SKM-1 treated with dmso at 0.1 percent for 144 hours (cell line): ENCODE data around the gene CELF4.

ENCODE experiments used
- DNase-seq: peaks from one replicate; lab custom pipeline; 2025; ENCODE audit not compliant: unreplicated experiment; lab: John Stamatoyannopoulos, UW

Gene CELF4

DNA sequence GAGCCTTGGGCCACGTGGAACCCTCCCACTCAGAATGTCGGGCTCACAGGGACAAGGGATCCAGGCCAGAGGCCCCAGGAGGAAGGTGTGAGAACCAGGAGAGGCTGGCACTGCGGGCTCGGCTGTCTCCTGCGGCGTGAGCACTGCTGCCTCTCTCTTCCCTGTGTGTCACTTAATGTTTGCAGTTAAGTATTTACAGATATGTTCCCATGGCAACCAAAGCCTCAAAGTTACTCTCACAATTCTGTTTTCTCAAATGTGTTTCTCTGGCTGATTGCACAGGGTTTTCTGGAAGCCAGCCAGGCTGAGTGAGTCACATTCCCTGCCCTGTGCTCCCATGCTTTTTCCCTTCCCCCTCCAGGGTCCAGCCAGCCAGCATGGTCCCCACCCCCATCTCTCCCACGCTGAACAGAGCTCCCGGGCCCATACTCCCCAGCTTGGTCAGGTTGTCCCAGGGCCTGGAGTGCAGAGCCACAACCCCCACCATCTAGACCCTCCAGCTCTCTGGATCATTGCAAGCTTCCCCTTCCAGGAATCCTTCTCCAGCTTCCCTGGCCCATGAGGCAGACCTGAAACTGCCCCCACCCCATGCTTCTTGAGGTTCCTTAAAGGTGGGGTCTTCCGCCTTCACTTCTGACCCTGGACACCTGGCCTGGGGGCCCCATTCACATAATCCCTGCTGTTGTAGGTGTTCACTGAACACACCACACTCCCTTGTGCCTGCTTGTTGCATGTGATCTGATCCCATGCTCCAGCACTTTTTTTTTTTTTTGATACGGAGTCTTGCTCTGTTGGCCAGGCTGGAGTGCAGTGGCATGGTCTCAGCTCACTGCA is 265.9 kb downstream of the CELF4 start:
- peak; percentile 43 for DNase-seq

- no peak for DNase-seq
Observed at GRCh38 chr18:37298816-37299215, 266.8 kb downstream of the CELF4 start.

GRCh38 chr18:37297106-37297505 is 268.5 kb downstream of the CELF4 start:
- no peak for DNase-seq

DNA sequence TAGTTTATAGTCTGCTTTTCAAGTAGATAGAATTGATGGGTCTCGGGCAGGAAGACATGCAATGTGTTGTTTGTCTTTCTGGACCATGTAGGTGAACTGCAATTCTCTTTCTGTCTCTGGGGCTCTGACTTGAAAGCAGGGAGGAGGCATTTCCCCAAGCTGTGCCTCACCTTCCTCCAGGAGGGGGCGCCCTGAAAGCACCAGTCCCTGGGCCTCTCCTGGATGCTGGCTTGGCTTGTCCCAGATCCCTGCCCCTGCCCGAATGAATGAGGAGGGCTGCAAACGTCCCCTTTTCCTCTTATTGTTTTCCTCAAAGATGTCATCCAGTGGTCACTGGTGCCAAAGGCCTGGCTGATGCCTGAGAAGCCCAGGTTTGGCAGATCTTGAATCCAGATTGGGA is 270.6 kb downstream of the CELF4 start:
- no peak for DNase-seq

DNA sequence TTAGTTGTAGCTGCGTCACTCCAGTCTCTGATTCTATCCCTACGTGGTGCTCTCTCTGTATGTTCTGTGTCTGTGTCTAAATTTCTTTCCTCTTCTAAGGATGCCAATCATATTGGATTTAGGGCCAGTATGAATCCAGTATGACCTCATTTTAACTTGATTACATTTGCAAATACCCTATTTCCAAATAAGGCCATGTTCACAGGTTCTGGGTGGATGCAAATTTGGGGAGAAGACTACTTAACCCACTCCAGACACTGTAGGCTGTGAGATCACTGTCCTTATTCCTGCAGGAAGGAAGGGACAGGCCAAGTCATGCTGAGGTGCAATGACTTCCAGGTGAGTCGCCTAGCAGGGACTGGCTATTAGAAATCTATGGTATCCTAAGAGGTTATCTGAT is 272.2 kb downstream of the CELF4 start:
- DNase-seq = no peak

DNA sequence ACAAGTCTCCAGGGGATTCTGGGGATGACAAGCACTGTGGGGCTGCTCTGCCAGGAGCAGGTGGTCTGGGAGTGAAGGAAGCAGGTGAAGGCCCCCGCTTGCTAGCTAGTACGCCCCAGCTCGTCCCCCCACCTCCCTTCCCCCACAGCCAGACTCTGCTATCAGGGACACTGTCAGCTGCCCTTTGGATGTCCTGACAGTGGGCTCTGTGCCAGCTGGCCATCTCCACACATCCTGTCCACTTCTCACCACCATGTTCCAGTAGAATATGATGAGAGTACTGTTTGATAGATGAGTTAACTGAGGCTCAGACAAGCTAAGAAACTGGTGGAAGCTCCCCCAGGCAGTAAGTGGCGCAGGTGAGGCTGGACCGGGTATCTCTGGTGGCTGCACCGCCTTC is 276.2 kb downstream of the CELF4 start:
- no peak for DNase-seq

DNA sequence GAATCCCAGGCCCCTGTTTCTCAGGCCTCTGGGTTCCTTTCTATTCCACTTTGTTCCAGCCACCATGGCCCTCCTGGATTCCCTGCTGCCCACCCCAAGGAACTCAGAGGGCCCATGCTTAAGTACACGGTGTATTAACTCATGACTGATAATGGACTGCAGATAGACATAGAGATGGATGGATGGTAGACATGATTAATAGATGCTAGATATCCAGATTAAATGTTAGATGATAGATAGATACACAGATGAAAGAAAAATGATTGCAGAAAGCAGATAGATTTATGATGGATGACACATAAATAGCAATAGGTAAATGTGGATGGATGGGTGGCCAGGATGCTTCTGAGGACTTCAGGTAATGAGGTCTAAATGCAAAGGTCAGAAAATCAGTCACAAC is 278.0 kb downstream of the CELF4 start:
- no peak for DNase-seq

- DNase-seq = no peak
Observed at GRCh38 chr18:37286801-37287200, 278.8 kb downstream of the CELF4 start.

GRCh38 chr18:37285825-37286224 is 279.8 kb downstream of the CELF4 start:
- DNase-seq = no peak

- no peak for DNase-seq
Observed at GRCh38 chr18:37284260-37284659, 281.3 kb downstream of the CELF4 start.

DNA sequence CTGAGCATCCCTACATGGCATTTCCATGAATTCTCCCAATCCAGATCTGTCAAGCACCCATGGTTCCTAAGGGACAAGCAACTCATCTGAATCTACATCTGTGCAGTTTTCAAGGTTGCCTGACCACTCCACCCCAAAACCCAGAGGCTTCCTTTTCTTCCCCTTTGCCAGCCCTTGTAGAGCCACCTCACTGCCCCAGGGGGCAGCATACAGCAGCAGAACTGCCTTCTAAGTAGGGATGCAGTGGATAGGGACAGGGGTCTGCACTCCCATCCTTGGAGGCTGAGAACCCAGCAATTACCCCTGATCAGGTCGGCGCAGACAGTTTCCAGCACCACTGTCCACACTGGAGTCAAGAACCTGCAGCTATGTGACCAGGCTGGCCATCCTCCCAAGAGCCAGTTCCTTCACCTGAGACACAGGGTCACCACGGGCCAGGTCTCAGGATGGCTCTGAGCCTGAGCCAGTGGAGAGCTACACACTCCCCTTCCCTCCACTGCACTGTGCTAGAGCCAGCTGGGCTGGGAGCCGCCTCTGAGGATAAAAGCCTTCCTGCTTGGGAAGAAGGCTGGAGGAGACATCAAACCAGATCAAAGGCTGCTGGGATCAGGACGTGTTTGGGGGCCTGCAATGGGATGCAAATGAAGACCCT is 283.1 kb downstream of the CELF4 start:
- DNase-seq = no peak

- DNase-seq = no peak
Observed at GRCh38 chr18:37280701-37281393, 284.8 kb downstream of the CELF4 start.

DNA sequence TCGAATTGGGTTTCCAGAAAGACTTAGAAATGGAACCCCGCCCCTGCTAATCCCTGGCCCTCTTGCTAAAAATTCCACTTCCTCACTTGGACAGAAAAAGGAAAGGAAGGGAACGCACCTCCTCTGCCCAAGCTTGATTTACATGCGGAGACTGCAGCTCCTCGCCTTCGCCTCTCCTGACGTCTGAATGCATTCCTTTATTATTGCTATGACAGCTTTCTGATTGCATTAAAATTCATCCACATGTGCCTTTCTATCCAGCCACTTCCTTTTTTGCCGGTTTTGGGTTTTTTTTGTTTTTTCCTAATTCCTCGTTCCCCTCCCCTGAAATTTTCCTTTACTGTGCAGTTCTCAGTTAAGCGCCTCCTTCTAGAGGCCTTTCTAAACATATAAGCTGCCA is 287.8 kb downstream of the CELF4 start:
- DNase-seq = no peak

DNA sequence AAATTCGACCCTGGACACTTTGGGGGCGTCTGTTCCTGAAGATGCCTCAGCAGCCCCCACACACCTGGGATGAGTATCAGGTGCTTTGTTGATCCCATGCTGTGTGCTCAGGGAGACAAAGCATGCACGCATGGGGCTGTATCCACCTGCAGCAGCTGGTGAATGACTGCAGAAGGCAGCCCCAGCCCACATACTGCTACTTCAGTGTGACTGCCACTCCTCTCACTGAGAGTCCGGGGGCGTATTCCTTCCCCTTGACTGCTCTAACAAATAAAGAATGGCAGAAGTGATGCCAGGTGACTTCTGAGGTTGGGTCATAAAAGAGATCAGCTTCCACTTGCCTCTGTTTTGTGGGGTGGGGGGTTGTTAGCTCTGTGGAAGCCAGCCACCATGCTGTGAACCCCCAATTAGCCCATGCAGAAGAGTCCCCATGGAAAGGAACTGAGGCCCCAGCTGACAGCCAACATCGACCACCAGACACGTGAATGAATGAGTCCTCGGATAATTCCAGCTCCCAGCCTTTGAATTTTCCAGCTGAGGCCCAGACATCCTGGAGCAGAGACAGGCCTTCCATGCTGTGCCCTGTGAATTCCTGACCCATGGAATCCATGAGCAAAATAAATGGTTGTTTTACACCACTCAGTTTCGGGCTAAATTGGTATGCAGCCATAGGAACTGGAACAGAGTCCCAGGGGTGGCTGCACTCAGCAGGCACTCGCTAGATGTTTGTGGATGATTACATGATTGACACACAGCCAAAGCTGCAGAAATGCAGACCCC is 289.3 kb downstream of the CELF4 start:
- DNase-seq = no peak

DNA sequence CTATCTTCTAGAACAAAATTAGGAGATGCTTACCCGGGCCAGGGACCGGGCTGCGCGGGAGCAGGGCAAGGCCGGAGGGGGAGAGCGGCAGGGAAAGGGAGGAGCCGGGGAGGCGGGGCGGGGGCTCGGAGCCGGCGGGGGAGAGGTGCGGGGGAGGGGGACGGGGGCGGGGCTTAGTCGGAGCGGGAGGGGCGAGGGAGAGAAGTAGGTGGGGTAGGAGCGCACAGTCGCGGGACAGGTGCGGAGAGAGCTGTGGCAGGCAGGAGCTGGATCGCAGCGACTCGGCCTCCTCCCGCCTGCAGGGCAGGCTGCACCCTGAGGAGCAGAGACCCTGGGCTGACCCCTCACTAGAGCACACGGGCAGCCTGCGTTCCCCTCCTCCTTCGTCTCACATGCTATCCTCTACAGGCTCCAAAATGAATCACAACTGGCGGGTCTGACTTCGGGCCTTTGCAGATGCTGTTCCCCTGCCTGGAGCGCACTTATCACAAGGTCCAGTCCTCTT is 290.3 kb downstream of the CELF4 start:
- no peak for DNase-seq

DNA sequence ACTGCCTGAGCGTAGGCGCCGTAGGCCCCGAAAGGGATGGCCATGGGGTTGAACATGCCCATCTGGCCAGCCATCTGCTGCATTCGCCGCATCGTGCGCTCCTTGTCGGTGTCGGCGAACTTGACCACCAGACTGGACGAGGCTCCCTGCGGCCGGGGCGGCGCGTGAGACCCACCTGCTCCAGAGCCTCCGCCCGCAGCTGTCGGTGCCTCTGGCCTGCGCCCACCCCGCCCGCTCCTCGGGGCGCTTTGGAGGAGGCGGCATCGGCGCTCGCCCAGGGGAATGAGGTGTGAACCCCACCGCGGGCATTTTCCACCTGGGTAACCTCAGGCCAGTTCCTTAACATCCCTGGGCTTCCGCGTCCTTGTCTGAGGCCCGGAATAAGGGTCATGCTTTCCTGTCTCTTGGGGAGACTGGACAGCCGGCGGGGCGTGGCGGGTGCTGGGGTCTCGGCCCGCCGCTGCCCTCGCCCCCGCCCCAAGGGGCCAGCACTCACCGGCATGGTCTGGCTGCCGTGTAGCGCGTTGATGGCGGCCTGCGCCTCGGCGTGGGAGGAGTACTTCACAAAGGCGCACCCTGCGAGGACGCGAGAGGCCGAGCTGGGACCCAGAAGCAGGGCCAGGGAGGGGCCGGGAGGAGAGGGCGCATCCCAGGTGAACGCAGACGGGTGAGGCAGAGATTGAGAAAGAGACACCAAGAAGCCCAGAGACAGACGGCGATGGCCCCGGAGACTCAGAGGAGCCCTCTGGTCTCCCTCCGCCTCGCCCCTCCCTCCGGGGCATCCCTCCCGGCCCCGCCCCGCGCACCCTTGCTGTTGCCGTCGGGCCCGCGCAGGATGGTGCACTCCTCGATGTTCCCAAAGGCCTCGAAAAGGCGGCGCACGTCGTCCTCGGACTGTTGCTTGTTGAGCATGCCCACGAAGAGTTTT is 291.0 kb downstream of the CELF4 start:
- no peak for DNase-seq

- DNase-seq = no peak
Observed at GRCh38 chr18:37272841-37273240, 292.8 kb downstream of the CELF4 start.

DNA sequence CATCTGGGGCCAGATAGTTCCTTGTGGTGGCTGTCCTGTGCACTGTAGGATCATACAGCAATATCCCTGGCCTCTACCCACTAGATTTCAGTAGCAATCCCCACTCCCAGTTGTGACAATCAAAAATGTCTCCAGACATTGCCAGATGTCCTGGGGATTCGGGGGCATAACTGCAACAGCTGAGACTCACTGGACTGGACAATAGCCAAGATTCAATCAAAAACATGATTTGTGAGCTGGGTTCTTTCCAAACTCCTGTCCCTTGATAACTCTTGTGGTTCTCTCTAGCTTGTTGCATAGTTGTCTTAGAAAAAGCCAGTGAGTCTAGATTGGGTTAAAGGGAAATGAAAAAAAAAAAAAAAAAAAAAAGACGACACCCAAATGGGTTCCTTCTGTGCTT is 293.4 kb downstream of the CELF4 start:
- no peak for DNase-seq

GRCh38 chr18:37270666-37271052 is 294.9 kb downstream of the CELF4 start:
- no peak for DNase-seq

GRCh38 chr18:37270038-37270665 is 295.4 kb downstream of the CELF4 start:
- DNase-seq = no peak
